Measurements from ENCODE around the gene GPR179.

- TF ChIP-seq CTCF (IDR thresholded peaks at IDR 0.05) (no peak), POLR2A (IDR thresholded peaks at IDR 0.05) (no peak)
Measured at GRCh38 chr17:38324772-38325171, 19.0 kb downstream of the GPR179 start.
